GM23338 (cell line): ENCODE data around the gene TSACC. TPM values are rescaled to one million over a fixed set of nuclear protein-coding genes. Genes with fewer than 3 reads are reported as not detected.

Experiments
- ATAC-seq: fragments of 200-7000 bp; cut with Tn5 transposase; 3 replicates; pipeline ENCODE4 v1.9.1; 2020
- DNase-seq: peaks from one replicate; pipeline ENCODE4 v3.0.0-alpha.2; 2015; ENCODE audit warnings: low spot score
- H2AFZ ChIP-seq: fragments of 200-600 bp; sonication (generic); 2 replicates; pipeline ENCODE4 v1.8.0; 2016; ENCODE audit warnings: antibody characterized with exemption, mild to moderate bottlenecking, moderate library complexity
- H3F3A ChIP-seq: fragments of 200-600 bp; sonication (generic); replicated peaks from 2 replicates; pipeline ENCODE4 v1.8.0; 2017; ENCODE audit warnings: antibody characterized with exemption, mixed run types, low read depth
- H3K27ac ChIP-seq: fragments of 200-600 bp; sonication (generic); 2 replicates; pipeline ENCODE4 v1.6.1; 2016; ENCODE audit warnings: low read depth
- H3K27me3 ChIP-seq: fragments of 200-600 bp; sonication (generic); 2 replicates; pipeline ENCODE4 v1.8.0; 2016; ENCODE audit warnings: mild to moderate bottlenecking, mixed run types, moderate library complexity; ENCODE audit not compliant: insufficient read depth
- H3K36me3 ChIP-seq: fragments of 200-600 bp; sonication (generic); 2 replicates; pipeline ENCODE4 v1.8.0; 2016; ENCODE audit warnings: mild to moderate bottlenecking; ENCODE audit not compliant: insufficient read depth
- H3K4me1 ChIP-seq: fragments of 200-600 bp; sonication (generic); 2 replicates; pipeline ENCODE4 v1.8.0; 2016; ENCODE audit warnings: mild to moderate bottlenecking, moderate library complexity; ENCODE audit not compliant: insufficient read depth
- H3K4me2 ChIP-seq: fragments of 200-600 bp; sonication (generic); 2 replicates; pipeline ENCODE4 v1.7.1; 2017; ENCODE audit warnings: mixed run types
- H3K4me3 ChIP-seq: fragments of 200-600 bp; sonication (generic); 2 replicates; pipeline ENCODE4 v1.6.1; 2016; ENCODE audit warnings: mixed run types
- H3K79me2 ChIP-seq: fragments of 200-600 bp; sonication (generic); replicated peaks from 2 replicates; pipeline ENCODE4 v1.8.0; 2017; ENCODE audit warnings: mild to moderate bottlenecking; ENCODE audit not compliant: insufficient read depth
- H3K9me2 ChIP-seq: fragments of 200-600 bp; sonication (generic); 2 replicates; pipeline ENCODE4 v1.8.0; 2017; ENCODE audit not compliant: insufficient read depth
- H4K20me1 ChIP-seq: fragments of 200-600 bp; sonication (generic); replicated peaks from 2 replicates; pipeline ENCODE4 v1.8.0; 2017; ENCODE audit warnings: mild to moderate bottlenecking; ENCODE audit not compliant: insufficient read depth
- H3K27ac Mint-ChIP-seq: 2 replicates; pipeline ENCODE4 v1.8.0; 2020; ENCODE audit warnings: inconsistent platforms, mild to moderate bottlenecking, moderate library complexity, mixed read lengths
- H3K27me3 Mint-ChIP-seq: 3 replicates; pipeline ENCODE4 v1.8.0; 2022; ENCODE audit warnings: low read depth, mild to moderate bottlenecking, moderate library complexity, mixed read lengths, inconsistent platforms; ENCODE audit not compliant: insufficient read depth, poor library complexity
- H3K36me3 Mint-ChIP-seq: 3 replicates; pipeline ENCODE4 v1.8.0; 2021; ENCODE audit warnings: low read depth, mild to moderate bottlenecking, inconsistent platforms, moderate library complexity, mixed read lengths
- H3K4me1 Mint-ChIP-seq: 3 replicates; pipeline ENCODE4 v1.8.0; 2020; ENCODE audit warnings: mild to moderate bottlenecking, inconsistent platforms, mixed read lengths
- H3K4me3 Mint-ChIP-seq: 3 replicates; pipeline ENCODE4 v1.8.0; 2021; ENCODE audit warnings: moderate library complexity, mild to moderate bottlenecking, inconsistent platforms, mixed read lengths
- H3K9me3 Mint-ChIP-seq: 3 replicates; pipeline ENCODE4 v1.8.0; 2020; ENCODE audit warnings: moderate library complexity, mild to moderate bottlenecking, inconsistent platforms, mixed read lengths
- CREB1 ChIP-seq: fragments of 250-450 bp; sonication (Bioruptor Pico); IDR thresholded peaks from 2 replicates; pipeline ENCODE4 v1.5.0; 2020; ENCODE audit warnings: low read depth, mild to moderate bottlenecking, moderate library complexity
- POLR2AphosphoS5 ChIP-seq: IDR thresholded peaks from 2 replicates; pipeline ENCODE4 v1.6.1; 2016; ENCODE audit warnings: antibody characterized with exemption, low read depth
- STAT1 ChIP-seq: IDR thresholded peaks from one replicate; pipeline ENCODE4 v1.6.1; 2016; ENCODE audit warnings: antibody characterized with exemption; ENCODE audit not compliant: unreplicated experiment
- ZNF114 ChIP-seq: fragments of 250-450 bp; sonication (Bioruptor Pico); IDR thresholded peaks from 2 replicates; pipeline ENCODE4 v1.5.0; 2020; ENCODE audit warnings: mild to moderate bottlenecking, moderate library complexity
- ZNF462 ChIP-seq: fragments of 250-450 bp; sonication (Bioruptor Pico); IDR thresholded peaks from 2 replicates; pipeline ENCODE4 v1.5.0; 2020; ENCODE audit warnings: mild to moderate bottlenecking, moderate library complexity
- polyA plus RNA-seq: library from polyadenylated mRNA; unstranded; fragments of >200 nt; fragmentation: Nextera tagmentation; extraction: Ambion mirVana; gene quantifications from 2 replicates; pipeline ENCODE4 v1.2.1, GENCODE V29; 2016
- total RNA-seq: library from RNA; depleted of rRNA; stranded (reverse); fragments of >200 nt; shearing (Covaris generic); gene quantifications from 2 replicates; pipeline ENCODE4 v1.2.3, GENCODE V29; 2014
- TF ChIP-seq, protein P1 (sequence below): IDR thresholded peaks from one replicate; pipeline ENCODE4 v1.6.1; 2018; ENCODE audit warnings: antibody characterized with exemption; ENCODE audit not compliant: unreplicated experiment
- TF ChIP-seq, protein P2 (sequence below), 2 experiments: fragments of 200-600 bp in 1 of 2; sonication (generic) in 1 of 2; conservative IDR thresholded peaks; 2 replicates each; pipeline versions ENCODE4 v1.5.1 to v1.6.1; 2016 to 2017; ENCODE audit warnings: antibody characterized with exemption in 2 of 2, low read depth in 2 of 2, mild to moderate bottlenecking in 2 of 2, moderate library complexity in 1 of 2

TSACC gene
- total and polyA plus RNA-seq, 2 experiments from 2014 or later, result 2.5 to 9.8 TPM

- TF ChIP-seq, protein P1, sequence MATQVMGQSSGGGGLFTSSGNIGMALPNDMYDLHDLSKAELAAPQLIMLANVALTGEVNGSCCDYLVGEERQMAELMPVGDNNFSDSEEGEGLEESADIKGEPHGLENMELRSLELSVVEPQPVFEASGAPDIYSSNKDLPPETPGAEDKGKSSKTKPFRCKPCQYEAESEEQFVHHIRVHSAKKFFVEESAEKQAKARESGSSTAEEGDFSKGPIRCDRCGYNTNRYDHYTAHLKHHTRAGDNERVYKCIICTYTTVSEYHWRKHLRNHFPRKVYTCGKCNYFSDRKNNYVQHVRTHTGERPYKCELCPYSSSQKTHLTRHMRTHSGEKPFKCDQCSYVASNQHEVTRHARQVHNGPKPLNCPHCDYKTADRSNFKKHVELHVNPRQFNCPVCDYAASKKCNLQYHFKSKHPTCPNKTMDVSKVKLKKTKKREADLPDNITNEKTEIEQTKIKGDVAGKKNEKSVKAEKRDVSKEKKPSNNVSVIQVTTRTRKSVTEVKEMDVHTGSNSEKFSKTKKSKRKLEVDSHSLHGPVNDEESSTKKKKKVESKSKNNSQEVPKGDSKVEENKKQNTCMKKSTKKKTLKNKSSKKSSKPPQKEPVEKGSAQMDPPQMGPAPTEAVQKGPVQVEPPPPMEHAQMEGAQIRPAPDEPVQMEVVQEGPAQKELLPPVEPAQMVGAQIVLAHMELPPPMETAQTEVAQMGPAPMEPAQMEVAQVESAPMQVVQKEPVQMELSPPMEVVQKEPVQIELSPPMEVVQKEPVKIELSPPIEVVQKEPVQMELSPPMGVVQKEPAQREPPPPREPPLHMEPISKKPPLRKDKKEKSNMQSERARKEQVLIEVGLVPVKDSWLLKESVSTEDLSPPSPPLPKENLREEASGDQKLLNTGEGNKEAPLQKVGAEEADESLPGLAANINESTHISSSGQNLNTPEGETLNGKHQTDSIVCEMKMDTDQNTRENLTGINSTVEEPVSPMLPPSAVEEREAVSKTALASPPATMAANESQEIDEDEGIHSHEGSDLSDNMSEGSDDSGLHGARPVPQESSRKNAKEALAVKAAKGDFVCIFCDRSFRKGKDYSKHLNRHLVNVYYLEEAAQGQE, result no peak
- TF ChIP-seq, protein P2, sequence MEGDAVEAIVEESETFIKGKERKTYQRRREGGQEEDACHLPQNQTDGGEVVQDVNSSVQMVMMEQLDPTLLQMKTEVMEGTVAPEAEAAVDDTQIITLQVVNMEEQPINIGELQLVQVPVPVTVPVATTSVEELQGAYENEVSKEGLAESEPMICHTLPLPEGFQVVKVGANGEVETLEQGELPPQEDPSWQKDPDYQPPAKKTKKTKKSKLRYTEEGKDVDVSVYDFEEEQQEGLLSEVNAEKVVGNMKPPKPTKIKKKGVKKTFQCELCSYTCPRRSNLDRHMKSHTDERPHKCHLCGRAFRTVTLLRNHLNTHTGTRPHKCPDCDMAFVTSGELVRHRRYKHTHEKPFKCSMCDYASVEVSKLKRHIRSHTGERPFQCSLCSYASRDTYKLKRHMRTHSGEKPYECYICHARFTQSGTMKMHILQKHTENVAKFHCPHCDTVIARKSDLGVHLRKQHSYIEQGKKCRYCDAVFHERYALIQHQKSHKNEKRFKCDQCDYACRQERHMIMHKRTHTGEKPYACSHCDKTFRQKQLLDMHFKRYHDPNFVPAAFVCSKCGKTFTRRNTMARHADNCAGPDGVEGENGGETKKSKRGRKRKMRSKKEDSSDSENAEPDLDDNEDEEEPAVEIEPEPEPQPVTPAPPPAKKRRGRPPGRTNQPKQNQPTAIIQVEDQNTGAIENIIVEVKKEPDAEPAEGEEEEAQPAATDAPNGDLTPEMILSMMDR (conservative IDR thresholded peaks at IDR 0.05; ENCODE audit: low read depth in 2 of 2), result no peak
- TF ChIP-seq STAT1, result no peak
- no peak for TF ChIP-seq POLR2AphosphoS5
- no peak for TF ChIP-seq CREB1 (CRISPR knock-in tag)
These were observed 53.4 kb downstream of the TSACC start (continued) for GRCh38 chr1:156391701-156392100.

- TF ChIP-seq ZNF462 (CRISPR knock-in tag) (no peak), ZNF114 (no peak), STAT1 (no peak)
- peaks cover 50% of the 10 kb centered on the region for H3K27me3 ChIP-seq
- Mint-ChIP-seq H3K4me3 (peak overlapping the region; percentile 40; the same call in 1 of the 3 replicates), H3K4me1 (peaks cover 52% of the 10 kb centered on the region), H3K27me3 (peaks cover 45% of the 10 kb centered on the region), H3K27ac (no peak overlapping the region), H3K9me3 (no peaks in the 10 kb centered on the region; the same call in 2 of the 3 replicates), H3K36me3 (no peaks in the 10 kb centered on the region)
- peak overlapping the region; percentile 92 for H2AFZ ChIP-seq
- no peaks in the 10 kb centered on the region for H3K36me3 ChIP-seq
- H3K27ac ChIP-seq, result no peak overlapping the region
- ATAC-seq (peak; percentile 7), DNase-seq (peak; percentile 51)
- peaks cover 45% of the 10 kb centered on the region for H3K4me1 ChIP-seq
- H3K4me3 ChIP-seq, result peak overlapping the region; percentile 14; the same call in 1 of the 2 replicates
- no peaks in the 10 kb centered on the region for H3K9me2 ChIP-seq
- H3K79me2 ChIP-seq, result no peaks in the 10 kb centered on the region
- H3K4me2 ChIP-seq, result peak overlapping the region; percentile 33
- H3F3A ChIP-seq, result peaks cover 20% of the 10 kb centered on the region
- no peaks in the 10 kb centered on the region for H4K20me1 ChIP-seq
These were observed 54.1 kb downstream of the TSACC start for GRCh38 chr1:156392452-156392853.
